Smooth muscle cell (in vitro differentiated cells): ENCODE results near the gene MIPEP. TPM values are rescaled to one million over a fixed set of nuclear protein-coding genes. Genes with fewer than 3 reads are reported as not detected.

Experiments used
- DNase-seq: peaks from one replicate; lab custom pipeline; 2025; ENCODE audit not compliant: unreplicated experiment; lab: John Stamatoyannopoulos, UW
- H2AFZ ChIP-seq: fragments of 200-600 bp; sonication (generic); 2 replicates; pipeline ENCODE4 v1.6.0; 2016; ENCODE audit warnings: antibody characterized with exemption, low read depth, mild to moderate bottlenecking
- H3F3A ChIP-seq: fragments of 200-600 bp; sonication (generic); 2 replicates; pipeline ENCODE4 v1.6.0; 2017; ENCODE audit warnings: antibody characterized with exemption, low read depth
- H3K27ac ChIP-seq: fragments of 200-600 bp; sonication (generic); 2 replicates; pipeline ENCODE4 v1.5.1; 2016; ENCODE audit warnings: low read depth, mild to moderate bottlenecking
- H3K27me3 ChIP-seq: fragments of 200-600 bp; sonication (generic); 2 replicates; pipeline ENCODE4 v1.6.1; 2016; ENCODE audit warnings: low read depth, mild to moderate bottlenecking
- H3K36me3 ChIP-seq: fragments of 200-600 bp; sonication (generic); 2 replicates; pipeline ENCODE4 v1.5.1; 2016; ENCODE audit warnings: low read depth
- H3K4me1 ChIP-seq: fragments of 200-600 bp; sonication (generic); 2 replicates; pipeline ENCODE4 v1.5.1; 2016; ENCODE audit warnings: low read depth
- H3K4me2 ChIP-seq: fragments of 200-600 bp; sonication (generic); 2 replicates; pipeline ENCODE4 v1.6.0; 2016; ENCODE audit warnings: mild to moderate bottlenecking
- H3K4me3 ChIP-seq: fragments of 200-600 bp; sonication (generic); 2 replicates; pipeline ENCODE4 v1.5.1; 2016; ENCODE audit warnings: mild to moderate bottlenecking
- H3K79me2 ChIP-seq: fragments of 200-600 bp; sonication (generic); 2 replicates; pipeline ENCODE4 v1.6.0; 2016; ENCODE audit warnings: low read depth, mild to moderate bottlenecking
- H3K9ac ChIP-seq: fragments of 200-600 bp; sonication (generic); 2 replicates; pipeline ENCODE4 v1.6.0; 2016; ENCODE audit warnings: low read depth
- H3K9me3 ChIP-seq: fragments of 200-600 bp; sonication (generic); replicated peaks from 2 replicates; pipeline ENCODE4 v1.5.1; 2016; ENCODE audit warnings: low read depth
- H4K20me1 ChIP-seq: fragments of 200-600 bp; sonication (generic); 2 replicates; pipeline ENCODE4 v1.6.0; 2016; ENCODE audit warnings: low read depth
- CTCF ChIP-seq: fragments of 200-600 bp; sonication (generic); IDR thresholded peaks from 2 replicates; pipeline ENCODE4 v1.5.1; 2017; ENCODE audit warnings: borderline replicate concordance, mild to moderate bottlenecking, antibody characterized with exemption; ENCODE audit not compliant: insufficient read depth, poor library complexity, severe bottlenecking
- WGBS: methylation state at CpG from one replicate; pipeline ENCODE4 v1.1.7; 2016; ENCODE audit warnings: low lambda C conversion rate; 5-methylcytosine and 5-hydroxymethylcytosine counted together
- polyA plus RNA-seq: library from polyadenylated mRNA; unstranded; fragments of >200 nt; fragmentation: Nextera tagmentation; extraction: Ambion mirVana; gene quantifications from 2 replicates; pipeline ENCODE4 v1.2.1, GENCODE V29; 2016
- total RNA-seq: library from RNA; depleted of rRNA; stranded (reverse); fragments of >200 nt; gene quantifications from 2 replicates; pipeline ENCODE4 v1.2.3, GENCODE V29; 2014

MIPEP gene
- total and polyA plus RNA-seq, 2 experiments from 2014 or later = 15.7 to 18.9 TPM

GRCh38 chr13:23753458-23753857 lies 135.7 kb downstream of the MIPEP start:
- H2AFZ ChIP-seq = no peak overlapping the region
- H3K27ac ChIP-seq = peak overlapping the region; percentile 47

GRCh38 chr13:23752111-23753001 lies 136.8 kb downstream of the MIPEP start:
- WGBS = 68% methylated on average over 1 of the region's 1 CpG
- H3K27ac ChIP-seq = peak overlapping the region; percentile 13
- H3K9me3 ChIP-seq = no peaks in the 10 kb centered on the region
- no peak overlapping the region for H2AFZ ChIP-seq
- H3K79me2 ChIP-seq = no peaks in the 10 kb centered on the region
- no peak for DNase-seq
- H3K4me3 ChIP-seq = no peak overlapping the region
- TF ChIP-seq CTCF = no peak
- H3K9ac ChIP-seq = no peak overlapping the region
- H3K4me2 ChIP-seq = no peak overlapping the region
- H3K27me3 ChIP-seq = no peaks in the 10 kb centered on the region
- no peaks in the 10 kb centered on the region for H3K36me3 ChIP-seq
- H3K4me1 ChIP-seq = peaks cover 5% of the 10 kb centered on the region
- no peaks in the 10 kb centered on the region for H4K20me1 ChIP-seq
- H3F3A ChIP-seq = no peaks in the 10 kb centered on the region

More at GRCh38 chr13:23753458-23753857, 135.7 kb downstream of the MIPEP start:
- H3K9ac ChIP-seq = no peak overlapping the region
- peaks cover 8% of the 10 kb centered on the region for H3F3A ChIP-seq
- no peaks in the 10 kb centered on the region for H4K20me1 ChIP-seq
- no peaks in the 10 kb centered on the region for H3K79me2 ChIP-seq
- no peak for TF ChIP-seq CTCF
- peaks cover 12% of the 10 kb centered on the region for H3K4me1 ChIP-seq
- H3K4me3 ChIP-seq = no peak overlapping the region
- no peak for DNase-seq
- no peaks in the 10 kb centered on the region for H3K9me3 ChIP-seq
- 8% methylated on average over 1 of the region's 1 CpG for WGBS
- H3K36me3 ChIP-seq = no peaks in the 10 kb centered on the region
- H3K4me2 ChIP-seq = peak overlapping the region; percentile 43
- H3K27me3 ChIP-seq = no peaks in the 10 kb centered on the region

GRCh38 chr13:23751195-23751594 lies 138.0 kb downstream of the MIPEP start:
- no peaks in the 10 kb centered on the region for H3K79me2 ChIP-seq
- H3K4me2 ChIP-seq = no peak overlapping the region
- no peaks in the 10 kb centered on the region for H3K27me3 ChIP-seq
- H3K27ac ChIP-seq = no peak overlapping the region
- TF ChIP-seq CTCF = no peak
- no peak overlapping the region for H3K9ac ChIP-seq
- no peaks in the 10 kb centered on the region for H3K9me3 ChIP-seq
- H3K36me3 ChIP-seq = no peaks in the 10 kb centered on the region
- H3F3A ChIP-seq = no peaks in the 10 kb centered on the region
- DNase-seq = no peak
- no peak overlapping the region for H2AFZ ChIP-seq
- WGBS = 75% methylated on average over 5 of the region's 5 CpGs
- no peaks in the 10 kb centered on the region for H4K20me1 ChIP-seq
- H3K4me3 ChIP-seq = no peak overlapping the region
- peaks cover 5% of the 10 kb centered on the region for H3K4me1 ChIP-seq
